ENCODE measurements around the gene CCDC149.

DNA sequence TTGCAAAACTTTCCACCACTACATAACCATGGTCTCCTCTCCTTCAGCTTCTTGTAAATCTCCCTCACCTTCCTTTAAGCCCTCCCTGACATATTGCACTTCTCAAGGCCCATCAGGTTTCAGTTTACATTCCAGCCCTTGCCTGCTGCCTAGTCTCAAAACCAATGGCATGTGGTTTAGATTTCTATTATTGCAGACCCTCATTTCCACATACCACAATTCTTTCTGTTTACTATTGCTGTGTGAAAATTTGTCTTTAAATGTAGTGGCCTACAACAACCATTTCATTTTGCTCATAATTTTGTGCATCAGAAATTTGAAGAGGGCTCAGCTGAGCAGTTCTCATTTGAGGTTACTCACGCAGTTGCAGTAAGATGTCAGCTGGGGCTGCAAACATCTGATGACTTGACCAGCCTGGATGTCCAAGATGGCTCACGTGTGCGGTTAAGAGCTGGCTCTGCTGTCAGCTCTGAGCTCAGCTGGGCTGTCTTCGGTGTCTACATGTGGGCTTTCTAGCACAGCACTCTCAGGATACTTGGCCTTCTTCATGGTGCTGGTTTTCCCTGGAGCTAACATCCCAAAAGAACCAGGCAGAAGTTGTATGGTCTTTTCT is 147.4 kb downstream of the CCDC149 start:
- TF ChIP-seq, protein P1, sequence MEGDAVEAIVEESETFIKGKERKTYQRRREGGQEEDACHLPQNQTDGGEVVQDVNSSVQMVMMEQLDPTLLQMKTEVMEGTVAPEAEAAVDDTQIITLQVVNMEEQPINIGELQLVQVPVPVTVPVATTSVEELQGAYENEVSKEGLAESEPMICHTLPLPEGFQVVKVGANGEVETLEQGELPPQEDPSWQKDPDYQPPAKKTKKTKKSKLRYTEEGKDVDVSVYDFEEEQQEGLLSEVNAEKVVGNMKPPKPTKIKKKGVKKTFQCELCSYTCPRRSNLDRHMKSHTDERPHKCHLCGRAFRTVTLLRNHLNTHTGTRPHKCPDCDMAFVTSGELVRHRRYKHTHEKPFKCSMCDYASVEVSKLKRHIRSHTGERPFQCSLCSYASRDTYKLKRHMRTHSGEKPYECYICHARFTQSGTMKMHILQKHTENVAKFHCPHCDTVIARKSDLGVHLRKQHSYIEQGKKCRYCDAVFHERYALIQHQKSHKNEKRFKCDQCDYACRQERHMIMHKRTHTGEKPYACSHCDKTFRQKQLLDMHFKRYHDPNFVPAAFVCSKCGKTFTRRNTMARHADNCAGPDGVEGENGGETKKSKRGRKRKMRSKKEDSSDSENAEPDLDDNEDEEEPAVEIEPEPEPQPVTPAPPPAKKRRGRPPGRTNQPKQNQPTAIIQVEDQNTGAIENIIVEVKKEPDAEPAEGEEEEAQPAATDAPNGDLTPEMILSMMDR (IDR thresholded peaks at IDR 0.05) = no peak
- TF ChIP-seq POLR2A (IDR thresholded peaks at IDR 0.05) (no peak), POLR2AphosphoS5 (IDR thresholded peaks at IDR 0.05; ENCODE audit: insufficient read depth in 1 of 2, low read depth in 1 of 2) (no peak)

Measured in vagina (tissue), 2 donors.